WTC11 (cell line): ENCODE data around the gene OOSP4A. TPM values are rescaled to one million over a fixed set of nuclear protein-coding genes. Genes with fewer than 3 reads are reported as not detected.

Source experiments
- ATAC-seq: fragments of 200-7000 bp; cut with Tn5 transposase; 2 replicates; pipeline ENCODE4 v1.10.0; 2021; ENCODE audit warnings: mild to moderate bottlenecking, moderate library complexity
- CTCF ChIA-PET: fragments of 300-600 bp; sonication (Branson Sonifier 250); formaldehyde crosslinking; loops from one replicate; lab custom pipeline; 2021; ENCODE audit warnings: antibody characterized with exemption; lab: Charles Lee
- POLR2A ChIA-PET: fragments of 350-600 bp; sonication (Branson Sonifier 250); formaldehyde crosslinking; loops from one replicate; lab custom pipeline; 2021; ENCODE audit warnings: antibody characterized with exemption; lab: Charles Lee
- DNase-seq: peaks from one replicate; pipeline ENCODE4 v3.0.0; 2021; ENCODE audit warnings: low spot score
- H3K27ac Mint-ChIP-seq: 2 replicates; pipeline ENCODE4 v1.8.0; 2021; ENCODE audit warnings: mixed read lengths
- H3K27me3 Mint-ChIP-seq: 2 replicates; pipeline ENCODE4 v1.8.0; 2021; ENCODE audit warnings: low read depth, mild to moderate bottlenecking, moderate library complexity, mixed read lengths
- H3K36me3 Mint-ChIP-seq: 2 replicates; pipeline ENCODE4 v1.8.0; 2021; ENCODE audit warnings: mixed read lengths
- H3K4me1 Mint-ChIP-seq: 2 replicates; pipeline ENCODE4 v1.8.0; 2022; ENCODE audit warnings: mixed read lengths
- H3K4me3 Mint-ChIP-seq: 2 replicates; pipeline ENCODE4 v1.8.0; 2021; ENCODE audit warnings: mild to moderate bottlenecking, moderate library complexity, mixed read lengths
- H3K9me3 Mint-ChIP-seq: 2 replicates; pipeline ENCODE4 v1.8.0; 2021; ENCODE audit warnings: mixed read lengths
- ATF1 ChIP-seq: sonication (generic); formaldehyde crosslinking; IDR thresholded peaks from 2 replicates; pipeline ENCODE4 v1.8.1; 2023; ENCODE audit warnings: mild to moderate bottlenecking, moderate library complexity, missing genetic modification reagents
- ESRRA ChIP-seq: sonication (generic); formaldehyde crosslinking; IDR thresholded peaks from 2 replicates; pipeline ENCODE4 v1.8.1; 2022; ENCODE audit warnings: mild to moderate bottlenecking, missing genetic modification reagents, borderline replicate concordance
- FOXJ3 ChIP-seq: sonication (generic); formaldehyde crosslinking; IDR thresholded peaks from 2 replicates; pipeline ENCODE4 v1.9.0; 2021; ENCODE audit warnings: missing genetic modification reagents, mild to moderate bottlenecking, borderline replicate concordance
- FOXP1 ChIP-seq: sonication (generic); formaldehyde crosslinking; IDR thresholded peaks from 2 replicates; pipeline ENCODE4 v1.8.0; 2022; ENCODE audit warnings: missing genetic modification reagents, mild to moderate bottlenecking, moderate library complexity, borderline replicate concordance
- GABPB1 ChIP-seq: sonication (generic); formaldehyde crosslinking; IDR thresholded peaks from 2 replicates; pipeline ENCODE4 v1.8.1; 2023; ENCODE audit warnings: mild to moderate bottlenecking, missing genetic modification reagents
- NFATC4 ChIP-seq: fragments of 250-450 bp; sonication (Bioruptor Pico); IDR thresholded peaks from 2 replicates; pipeline ENCODE4 v1.9.0; 2021; ENCODE audit warnings: mild to moderate bottlenecking
- NR2C2 ChIP-seq: sonication (generic); formaldehyde crosslinking; IDR thresholded peaks from 2 replicates; pipeline ENCODE4 v1.8.0; 2022; ENCODE audit warnings: mild to moderate bottlenecking, missing genetic modification reagents
- NR3C1 ChIP-seq: sonication (generic); formaldehyde crosslinking; conservative IDR thresholded peaks from 2 replicates; pipeline ENCODE4 v1.8.1; 2023; ENCODE audit warnings: low read depth, mild to moderate bottlenecking, missing genetic modification reagents
- OVOL2 ChIP-seq: fragments of 250-450 bp; sonication (Bioruptor Pico); IDR thresholded peaks from 2 replicates; pipeline ENCODE4 v1.9.0; 2021; ENCODE audit warnings: mild to moderate bottlenecking, borderline replicate concordance
- SP1 ChIP-seq: sonication (generic); formaldehyde crosslinking; conservative IDR thresholded peaks from 2 replicates; pipeline ENCODE4 v1.8.1; 2022; ENCODE audit warnings: missing genetic modification reagents
- TCF7 ChIP-seq: sonication (generic); formaldehyde crosslinking; IDR thresholded peaks from 2 replicates; pipeline ENCODE4 v1.8.0; 2022; ENCODE audit warnings: mild to moderate bottlenecking, low read depth, missing genetic modification reagents, moderate library complexity
- TEAD4 ChIP-seq: sonication (generic); formaldehyde crosslinking; IDR thresholded peaks from 2 replicates; pipeline ENCODE4 v1.8.0; 2022; ENCODE audit warnings: mild to moderate bottlenecking, missing genetic modification reagents
- ZNF138 ChIP-seq: sonication (generic); formaldehyde crosslinking; conservative IDR thresholded peaks from 2 replicates; pipeline ENCODE4 v1.8.1; 2022; ENCODE audit warnings: mild to moderate bottlenecking, moderate library complexity, missing genetic modification reagents
- ZNF317 ChIP-seq: sonication (generic); formaldehyde crosslinking; IDR thresholded peaks from 2 replicates; pipeline ENCODE4 v1.8.1; 2023; ENCODE audit warnings: low read depth, mild to moderate bottlenecking, moderate library complexity, missing genetic modification reagents, borderline replicate concordance
- ZNF396 ChIP-seq: fragments of 250-450 bp; sonication (Bioruptor Pico); IDR thresholded peaks from 2 replicates; pipeline ENCODE4 v1.8.0; 2021; ENCODE audit warnings: mild to moderate bottlenecking, moderate library complexity, borderline replicate concordance
- ZNF671 ChIP-seq: fragments of 250-450 bp; sonication (Bioruptor Pico); IDR thresholded peaks from 2 replicates; pipeline ENCODE4 v1.8.0; 2021; ENCODE audit warnings: mild to moderate bottlenecking
- total RNA-seq: library from RNA; stranded (reverse); gene quantifications from 3 replicates; pipeline ENCODE4 v1.2.3, GENCODE V29; 2021
- TF ChIP-seq, protein P1 (sequence below): sonication (generic); formaldehyde crosslinking; conservative IDR thresholded peaks from 2 replicates; pipeline ENCODE4 v1.8.1; 2023; ENCODE audit warnings: mild to moderate bottlenecking, low read depth, missing genetic modification reagents, moderate library complexity
- TF ChIP-seq, protein P2 (sequence below): sonication (generic); formaldehyde crosslinking; IDR thresholded peaks from 2 replicates; pipeline ENCODE4 v1.8.0; 2022; ENCODE audit warnings: mild to moderate bottlenecking, missing genetic modification reagents
- TF ChIP-seq, protein P3 (sequence below): sonication (generic); formaldehyde crosslinking; IDR thresholded peaks from 2 replicates; pipeline ENCODE4 v1.8.1; 2023; ENCODE audit warnings: mild to moderate bottlenecking, missing genetic modification reagents
- TF ChIP-seq, protein P4 (sequence below): sonication (generic); formaldehyde crosslinking; IDR thresholded peaks from 2 replicates; pipeline ENCODE4 v1.8.1; 2023; ENCODE audit warnings: mild to moderate bottlenecking, missing genetic modification reagents, borderline replicate concordance
- TF ChIP-seq, protein P5 (sequence below): sonication (generic); formaldehyde crosslinking; IDR thresholded peaks from 2 replicates; pipeline ENCODE4 v1.8.1; 2022; ENCODE audit warnings: low read depth, mild to moderate bottlenecking, moderate library complexity, missing genetic modification reagents, borderline replicate concordance
- TF ChIP-seq, protein P6 (sequence below): sonication (generic); formaldehyde crosslinking; IDR thresholded peaks from 2 replicates; pipeline ENCODE4 v1.8.1; 2023; ENCODE audit warnings: mild to moderate bottlenecking, missing genetic modification reagents

OOSP4A gene
- total RNA-seq, 1 experiment from 2014 or later: not detected

DNA sequence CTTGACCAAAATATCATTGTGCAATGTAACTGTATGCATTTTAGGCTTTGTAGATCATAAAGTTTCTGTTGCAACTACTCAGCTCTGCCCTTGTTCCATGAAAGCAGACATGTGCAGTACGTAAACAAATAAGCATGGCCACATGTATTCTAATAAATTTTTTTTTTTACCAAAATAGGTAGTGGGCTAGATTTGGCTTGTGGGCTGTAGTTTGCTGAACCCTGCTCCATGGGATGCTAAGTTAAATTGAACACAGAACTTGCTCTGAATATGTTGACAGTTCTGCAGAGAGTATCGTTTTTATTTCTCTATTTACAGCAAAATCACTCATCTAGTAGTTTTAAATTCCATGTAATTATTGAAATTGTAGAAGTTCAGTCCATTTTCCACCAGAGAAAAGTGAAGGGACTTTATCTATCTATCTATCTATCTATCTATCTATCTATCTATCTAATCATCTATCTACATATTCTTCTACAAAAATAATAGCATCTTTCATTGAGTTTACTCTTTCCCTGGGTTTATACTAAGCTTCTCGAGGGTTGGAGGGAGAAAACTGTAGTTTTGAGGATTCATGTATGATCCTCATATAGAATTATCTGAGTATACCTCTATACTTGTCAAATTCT is 9.5 kb upstream of the OOSP4A start:
- H3K27ac Mint-ChIP-seq: no peak overlapping the region
- H3K27me3 Mint-ChIP-seq: no peaks in the 10 kb centered on the region
- TF ChIP-seq NR2C2 (CRISPR knock-in tag) (no peak), NFATC4 (CRISPR knock-in tag) (no peak), ZNF396 (no peak), ATF1 (no peak), OVOL2 (CRISPR knock-in tag) (no peak), ZNF138 (CRISPR knock-in tag) (no peak), SP1 (CRISPR knock-in tag) (no peak), ZNF671 (CRISPR knock-in tag) (no peak), NR3C1 (CRISPR knock-in tag) (no peak), TCF7 (CRISPR knock-in tag) (no peak)
- TF ChIP-seq, protein P1, sequence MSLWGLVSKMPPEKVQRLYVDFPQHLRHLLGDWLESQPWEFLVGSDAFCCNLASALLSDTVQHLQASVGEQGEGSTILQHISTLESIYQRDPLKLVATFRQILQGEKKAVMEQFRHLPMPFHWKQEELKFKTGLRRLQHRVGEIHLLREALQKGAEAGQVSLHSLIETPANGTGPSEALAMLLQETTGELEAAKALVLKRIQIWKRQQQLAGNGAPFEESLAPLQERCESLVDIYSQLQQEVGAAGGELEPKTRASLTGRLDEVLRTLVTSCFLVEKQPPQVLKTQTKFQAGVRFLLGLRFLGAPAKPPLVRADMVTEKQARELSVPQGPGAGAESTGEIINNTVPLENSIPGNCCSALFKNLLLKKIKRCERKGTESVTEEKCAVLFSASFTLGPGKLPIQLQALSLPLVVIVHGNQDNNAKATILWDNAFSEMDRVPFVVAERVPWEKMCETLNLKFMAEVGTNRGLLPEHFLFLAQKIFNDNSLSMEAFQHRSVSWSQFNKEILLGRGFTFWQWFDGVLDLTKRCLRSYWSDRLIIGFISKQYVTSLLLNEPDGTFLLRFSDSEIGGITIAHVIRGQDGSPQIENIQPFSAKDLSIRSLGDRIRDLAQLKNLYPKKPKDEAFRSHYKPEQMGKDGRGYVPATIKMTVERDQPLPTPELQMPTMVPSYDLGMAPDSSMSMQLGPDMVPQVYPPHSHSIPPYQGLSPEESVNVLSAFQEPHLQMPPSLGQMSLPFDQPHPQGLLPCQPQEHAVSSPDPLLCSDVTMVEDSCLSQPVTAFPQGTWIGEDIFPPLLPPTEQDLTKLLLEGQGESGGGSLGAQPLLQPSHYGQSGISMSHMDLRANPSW (CRISPR knock-in tag): no peak
- TF ChIP-seq, protein P2, sequence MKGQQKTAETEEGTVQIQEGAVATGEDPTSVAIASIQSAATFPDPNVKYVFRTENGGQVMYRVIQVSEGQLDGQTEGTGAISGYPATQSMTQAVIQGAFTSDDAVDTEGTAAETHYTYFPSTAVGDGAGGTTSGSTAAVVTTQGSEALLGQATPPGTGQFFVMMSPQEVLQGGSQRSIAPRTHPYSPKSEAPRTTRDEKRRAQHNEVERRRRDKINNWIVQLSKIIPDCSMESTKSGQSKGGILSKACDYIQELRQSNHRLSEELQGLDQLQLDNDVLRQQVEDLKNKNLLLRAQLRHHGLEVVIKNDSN: no peak
- TF ChIP-seq, protein P3, sequence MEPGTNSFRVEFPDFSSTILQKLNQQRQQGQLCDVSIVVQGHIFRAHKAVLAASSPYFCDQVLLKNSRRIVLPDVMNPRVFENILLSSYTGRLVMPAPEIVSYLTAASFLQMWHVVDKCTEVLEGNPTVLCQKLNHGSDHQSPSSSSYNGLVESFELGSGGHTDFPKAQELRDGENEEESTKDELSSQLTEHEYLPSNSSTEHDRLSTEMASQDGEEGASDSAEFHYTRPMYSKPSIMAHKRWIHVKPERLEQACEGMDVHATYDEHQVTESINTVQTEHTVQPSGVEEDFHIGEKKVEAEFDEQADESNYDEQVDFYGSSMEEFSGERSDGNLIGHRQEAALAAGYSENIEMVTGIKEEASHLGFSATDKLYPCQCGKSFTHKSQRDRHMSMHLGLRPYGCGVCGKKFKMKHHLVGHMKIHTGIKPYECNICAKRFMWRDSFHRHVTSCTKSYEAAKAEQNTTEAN (CRISPR knock-in tag): no peak
- TF ChIP-seq, protein P4, sequence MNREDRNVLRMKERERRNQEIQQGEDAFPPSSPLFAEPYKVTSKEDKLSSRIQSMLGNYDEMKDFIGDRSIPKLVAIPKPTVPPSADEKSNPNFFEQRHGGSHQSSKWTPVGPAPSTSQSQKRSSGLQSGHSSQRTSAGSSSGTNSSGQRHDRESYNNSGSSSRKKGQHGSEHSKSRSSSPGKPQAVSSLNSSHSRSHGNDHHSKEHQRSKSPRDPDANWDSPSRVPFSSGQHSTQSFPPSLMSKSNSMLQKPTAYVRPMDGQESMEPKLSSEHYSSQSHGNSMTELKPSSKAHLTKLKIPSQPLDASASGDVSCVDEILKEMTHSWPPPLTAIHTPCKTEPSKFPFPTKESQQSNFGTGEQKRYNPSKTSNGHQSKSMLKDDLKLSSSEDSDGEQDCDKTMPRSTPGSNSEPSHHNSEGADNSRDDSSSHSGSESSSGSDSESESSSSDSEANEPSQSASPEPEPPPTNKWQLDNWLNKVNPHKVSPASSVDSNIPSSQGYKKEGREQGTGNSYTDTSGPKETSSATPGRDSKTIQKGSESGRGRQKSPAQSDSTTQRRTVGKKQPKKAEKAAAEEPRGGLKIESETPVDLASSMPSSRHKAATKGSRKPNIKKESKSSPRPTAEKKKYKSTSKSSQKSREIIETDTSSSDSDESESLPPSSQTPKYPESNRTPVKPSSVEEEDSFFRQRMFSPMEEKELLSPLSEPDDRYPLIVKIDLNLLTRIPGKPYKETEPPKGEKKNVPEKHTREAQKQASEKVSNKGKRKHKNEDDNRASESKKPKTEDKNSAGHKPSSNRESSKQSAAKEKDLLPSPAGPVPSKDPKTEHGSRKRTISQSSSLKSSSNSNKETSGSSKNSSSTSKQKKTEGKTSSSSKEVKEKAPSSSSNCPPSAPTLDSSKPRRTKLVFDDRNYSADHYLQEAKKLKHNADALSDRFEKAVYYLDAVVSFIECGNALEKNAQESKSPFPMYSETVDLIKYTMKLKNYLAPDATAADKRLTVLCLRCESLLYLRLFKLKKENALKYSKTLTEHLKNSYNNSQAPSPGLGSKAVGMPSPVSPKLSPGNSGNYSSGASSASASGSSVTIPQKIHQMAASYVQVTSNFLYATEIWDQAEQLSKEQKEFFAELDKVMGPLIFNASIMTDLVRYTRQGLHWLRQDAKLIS: no peak
- ATAC-seq: no peak
- ChIA-PET CTCF (no interaction called here), POLR2A (no interaction called here)
- no peaks in the 10 kb centered on the region for H3K36me3 Mint-ChIP-seq
- no peaks in the 10 kb centered on the region for H3K9me3 Mint-ChIP-seq
- no peak for DNase-seq
- no peaks in the 10 kb centered on the region for H3K4me1 Mint-ChIP-seq
- no peak overlapping the region for H3K4me3 Mint-ChIP-seq

DNA sequence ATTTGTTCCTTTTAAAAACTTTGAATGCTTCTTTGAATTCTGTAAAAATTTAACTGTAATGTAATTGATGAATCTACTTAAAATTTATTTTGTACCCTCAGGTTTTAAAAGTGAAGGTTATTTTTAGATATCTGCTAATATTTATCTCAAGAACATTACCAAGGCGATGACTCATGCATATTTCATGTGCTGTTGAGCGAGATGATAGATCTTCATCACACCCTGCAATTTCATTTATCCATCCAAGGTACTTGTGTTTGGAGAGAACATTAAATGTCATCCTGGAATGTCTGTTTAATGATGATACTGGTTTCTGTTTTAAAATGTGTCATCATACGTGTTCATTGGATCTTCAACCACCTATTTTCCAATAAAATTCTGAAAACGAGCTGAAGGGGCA is 6.7 kb upstream of the OOSP4A start:
- DNase-seq: no peak
- no peak for ATAC-seq
- Mint-ChIP-seq H3K36me3 (no peaks in the 10 kb centered on the region), H3K4me3 (no peak overlapping the region), H3K27ac (no peak overlapping the region), H3K4me1 (no peaks in the 10 kb centered on the region), H3K27me3 (no peaks in the 10 kb centered on the region), H3K9me3 (peaks cover 5% of the 10 kb centered on the region; the same call in 1 of the 2 replicates)
- CTCF ChIA-PET: no interaction called here
- POLR2A ChIA-PET: no interaction called here
- TF ChIP-seq TEAD4 (CRISPR knock-in tag) (no peak), ZNF317 (CRISPR knock-in tag) (no peak), FOXP1 (CRISPR knock-in tag) (no peak), ESRRA (no peak), FOXJ3 (no peak), GABPB1 (CRISPR knock-in tag) (no peak)
- TF ChIP-seq, protein P5, sequence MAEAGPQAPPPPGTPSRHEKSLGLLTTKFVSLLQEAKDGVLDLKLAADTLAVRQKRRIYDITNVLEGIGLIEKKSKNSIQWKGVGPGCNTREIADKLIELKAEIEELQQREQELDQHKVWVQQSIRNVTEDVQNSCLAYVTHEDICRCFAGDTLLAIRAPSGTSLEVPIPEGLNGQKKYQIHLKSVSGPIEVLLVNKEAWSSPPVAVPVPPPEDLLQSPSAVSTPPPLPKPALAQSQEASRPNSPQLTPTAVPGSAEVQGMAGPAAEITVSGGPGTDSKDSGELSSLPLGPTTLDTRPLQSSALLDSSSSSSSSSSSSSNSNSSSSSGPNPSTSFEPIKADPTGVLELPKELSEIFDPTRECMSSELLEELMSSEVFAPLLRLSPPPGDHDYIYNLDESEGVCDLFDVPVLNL (CRISPR knock-in tag): no peak
- TF ChIP-seq, protein P6, sequence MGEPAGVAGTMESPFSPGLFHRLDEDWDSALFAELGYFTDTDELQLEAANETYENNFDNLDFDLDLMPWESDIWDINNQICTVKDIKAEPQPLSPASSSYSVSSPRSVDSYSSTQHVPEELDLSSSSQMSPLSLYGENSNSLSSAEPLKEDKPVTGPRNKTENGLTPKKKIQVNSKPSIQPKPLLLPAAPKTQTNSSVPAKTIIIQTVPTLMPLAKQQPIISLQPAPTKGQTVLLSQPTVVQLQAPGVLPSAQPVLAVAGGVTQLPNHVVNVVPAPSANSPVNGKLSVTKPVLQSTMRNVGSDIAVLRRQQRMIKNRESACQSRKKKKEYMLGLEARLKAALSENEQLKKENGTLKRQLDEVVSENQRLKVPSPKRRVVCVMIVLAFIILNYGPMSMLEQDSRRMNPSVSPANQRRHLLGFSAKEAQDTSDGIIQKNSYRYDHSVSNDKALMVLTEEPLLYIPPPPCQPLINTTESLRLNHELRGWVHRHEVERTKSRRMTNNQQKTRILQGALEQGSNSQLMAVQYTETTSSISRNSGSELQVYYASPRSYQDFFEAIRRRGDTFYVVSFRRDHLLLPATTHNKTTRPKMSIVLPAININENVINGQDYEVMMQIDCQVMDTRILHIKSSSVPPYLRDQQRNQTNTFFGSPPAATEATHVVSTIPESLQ (CRISPR knock-in tag): no peak
